IMR-90 (cell line): ENCODE results near the gene SLC44A1. TPM values are rescaled to one million over a fixed set of nuclear protein-coding genes. Genes with fewer than 3 reads are reported as not detected.

Experiments used
- ATAC-seq: fragments of 200-7000 bp; cut with Tn5 transposase; 2 replicates; pipeline ENCODE4 v1.9.1; 2020; ENCODE audit warnings: low read depth, mild to moderate bottlenecking, moderate library complexity
- BruUV-seq: library from RNA; stranded (reverse); fragments of 400-500 nt; replicated peaks from 2 replicates; lab custom pipeline; 2021; lab: Mats Ljungman, UMichigan
- CTCF ChIA-PET: fragments of 300-600 bp; formaldehyde crosslinking; extraction: SDS; loops from one replicate; lab custom pipeline; 2021; ENCODE audit warnings: antibody characterized with exemption; lab: Yijun Ruan, JAX
- POLR2A ChIA-PET: fragments of 300-600 bp; sonication (Branson Sonifier 250); formaldehyde crosslinking; loops from one replicate; lab custom pipeline; 2022; ENCODE audit warnings: antibody characterized with exemption; ENCODE audit not compliant: unreplicated experiment; lab: Charles Lee
- DNase-seq: peaks from one replicate; pipeline ENCODE4 v3.0.0; 2013
- H2AFZ ChIP-seq: replicated peaks from 2 replicates; pipeline ENCODE3; 2013; ENCODE audit warnings: low read length, mild to moderate bottlenecking; ENCODE audit not compliant: poor library complexity
- H2AK5ac ChIP-seq: 2 replicates; pipeline ENCODE4 v1.6.1; 2013; ENCODE audit warnings: low read depth, low read length, inconsistent platforms
- H2AK9ac ChIP-seq: replicated peaks from 2 replicates; pipeline ENCODE3; 2013; ENCODE audit warnings: mild to moderate bottlenecking, low read depth, low read length, moderate library complexity; ENCODE audit not compliant: poor library complexity
- H2BK120ac ChIP-seq: 2 replicates; pipeline ENCODE4 v1.6.1; 2013; ENCODE audit warnings: low read depth, low read length, inconsistent platforms
- H2BK15ac ChIP-seq: 3 replicates; pipeline ENCODE4 v1.6.1; 2013; ENCODE audit warnings: low read depth, low read length, inconsistent platforms
- H2BK20ac ChIP-seq: 2 replicates; pipeline ENCODE4 v1.6.1; 2013; ENCODE audit warnings: low read depth, mild to moderate bottlenecking, inconsistent platforms, low read length, moderate library complexity
- H2BK5ac ChIP-seq: 2 replicates; pipeline ENCODE4 v1.6.1; 2013; ENCODE audit warnings: mild to moderate bottlenecking, low read depth, low read length, inconsistent platforms; ENCODE audit not compliant: poor library complexity, severe bottlenecking
- H3K14ac ChIP-seq: replicated peaks from 2 replicates; pipeline ENCODE4 v1.6.1; 2013; ENCODE audit warnings: low read depth, low read length, inconsistent platforms
- H3K18ac ChIP-seq: 2 replicates; pipeline ENCODE4 v1.6.1; 2013; ENCODE audit warnings: low read depth, low read length, control low read depth
- H3K23ac ChIP-seq: 2 replicates; pipeline ENCODE4 v1.6.1; 2013; ENCODE audit warnings: low read depth, low read length, inconsistent platforms
- H3K27ac ChIP-seq: 2 replicates; pipeline ENCODE4 v1.5.1; 2013; ENCODE audit warnings: mild to moderate bottlenecking, control low read depth, low read length; ENCODE audit not compliant: insufficient read depth
- H3K27me3 ChIP-seq: 2 replicates; pipeline ENCODE4 v1.6.1; 2013; ENCODE audit warnings: low read length; ENCODE audit not compliant: control insufficient read depth, insufficient read depth
- H3K36me3 ChIP-seq: 2 replicates; pipeline ENCODE4 v1.6.1; 2013; ENCODE audit warnings: low read length, mixed read lengths; ENCODE audit not compliant: control insufficient read depth, insufficient read depth
- H3K4ac ChIP-seq: 2 replicates; pipeline ENCODE4 v1.6.1; 2013; ENCODE audit warnings: low read depth, low read length, inconsistent platforms
- H3K4me1 ChIP-seq: 2 replicates; pipeline ENCODE4 v1.6.1; 2013; ENCODE audit warnings: low read length, mixed read lengths; ENCODE audit not compliant: control insufficient read depth, insufficient read depth
- H3K4me2 ChIP-seq: 2 replicates; pipeline ENCODE4 v1.6.1; 2013; ENCODE audit warnings: low read depth, mild to moderate bottlenecking, control low read depth, low read length, moderate library complexity
- H3K4me3 ChIP-seq: 2 replicates; pipeline ENCODE4 v1.5.1; 2013; ENCODE audit warnings: low read depth, mild to moderate bottlenecking, control low read depth, low read length, moderate library complexity; ENCODE audit not compliant: insufficient read depth
- H3K56ac ChIP-seq: 2 replicates; pipeline ENCODE4 v1.6.1; 2013; ENCODE audit warnings: low read length, inconsistent platforms; ENCODE audit not compliant: insufficient read depth; ENCODE audit errors: extremely low read depth
- H3K79me1 ChIP-seq, 2 experiments: 2 replicates each; pipeline ENCODE4 v1.6.1; 2013; ENCODE audit warnings: low read length in 2 of 2, inconsistent platforms in 1 of 2, low read depth in 1 of 2
- H3K9ac ChIP-seq: 2 replicates; pipeline ENCODE4 v1.6.1; 2013; ENCODE audit warnings: low read depth, low read length, control low read depth
- H3K9me1 ChIP-seq: 2 replicates; pipeline ENCODE4 v1.6.1; 2013; ENCODE audit warnings: low read length, inconsistent platforms; ENCODE audit not compliant: insufficient read depth
- H3K9me3 ChIP-seq: 2 replicates; pipeline ENCODE4 v1.6.1; 2013; ENCODE audit warnings: low read length; ENCODE audit not compliant: control insufficient read depth, insufficient read depth
- H4K20me1 ChIP-seq: 2 replicates; pipeline ENCODE4 v1.6.1; 2013; ENCODE audit warnings: low read length, inconsistent platforms; ENCODE audit not compliant: insufficient read depth
- H4K5ac ChIP-seq: 2 replicates; pipeline ENCODE4 v1.6.1; 2013; ENCODE audit warnings: mild to moderate bottlenecking, low read depth, low read length, control low read depth
- H4K8ac ChIP-seq, 2 experiments: 2 replicates each; pipeline ENCODE4 v1.6.1; 2013; ENCODE audit warnings: low read depth in 2 of 2, low read length in 2 of 2, control low read depth in 1 of 2, inconsistent platforms in 1 of 2
- H4K91ac ChIP-seq: 2 replicates; pipeline ENCODE4 v1.6.1; 2013; ENCODE audit warnings: low read depth, low read length, inconsistent platforms; ENCODE audit not compliant: insufficient read depth
- BHLHE40 ChIP-seq: fragments of 150-350 bp; IDR thresholded peaks from 2 replicates; pipeline ENCODE4 v1.6.1; 2016; ENCODE audit warnings: mild to moderate bottlenecking, low read depth, low read length
- CEBPB ChIP-seq: IDR thresholded peaks from 2 replicates; pipeline ENCODE4 v1.6.1; 2012; ENCODE audit warnings: low read depth, low read length, improper control_type of control experiment
- CTCF ChIP-seq: conservative IDR thresholded peaks from 2 replicates; pipeline ENCODE4 v1.5.1; 2012; ENCODE audit warnings: mild to moderate bottlenecking, low read depth, low read length, improper control_type of control experiment
- ELK1 ChIP-seq: fragments of 150-350 bp; IDR thresholded peaks from 2 replicates; pipeline ENCODE4 v1.6.1; 2016; ENCODE audit warnings: low read depth, mild to moderate bottlenecking, low read length, moderate library complexity, borderline replicate concordance
- FOS ChIP-seq: fragments of 150-350 bp; IDR thresholded peaks from 2 replicates; pipeline ENCODE4 v1.6.1; 2016; ENCODE audit warnings: low read depth, low read length
- MXI1 ChIP-seq: IDR thresholded peaks from 2 replicates; pipeline ENCODE4 v1.6.1; 2012; ENCODE audit warnings: low read depth, mild to moderate bottlenecking, low read length, moderate library complexity, borderline replicate concordance
- NFE2L2 ChIP-seq: fragments of 150-350 bp; IDR thresholded peaks from 2 replicates; pipeline ENCODE4 v1.6.1; 2016; ENCODE audit warnings: low read depth, mild to moderate bottlenecking, low read length
- POLR2A ChIP-seq: IDR thresholded peaks from 2 replicates; pipeline ENCODE4 v1.6.1; 2012; ENCODE audit warnings: mild to moderate bottlenecking, low read depth, low read length
- RAD21 ChIP-seq: IDR thresholded peaks from 2 replicates; pipeline ENCODE4 v1.6.1; 2012; ENCODE audit warnings: low read length, improper control_type of control experiment
- RCOR1 ChIP-seq: IDR thresholded peaks from 2 replicates; pipeline ENCODE4 v1.6.1; 2012; ENCODE audit warnings: mild to moderate bottlenecking, low read length, improper control_type of control experiment; ENCODE audit not compliant: insufficient replicate concordance
- WGBS, 2 experiments: methylation state at CpG; one replicate each; pipeline versions ENCODE4 v1.1.5 to v1.1.7; 2013; ENCODE audit warnings: missing lambda C conversion rate in 2 of 2; ENCODE audit not compliant: insufficient read length in 1 of 2; ENCODE audit errors: extremely low coverage in 2 of 2; 5-methylcytosine and 5-hydroxymethylcytosine counted together
- dilution Hi-C: fragments of 300-500 bp; cut with HindIII; formaldehyde crosslinking; loops from one replicate; pipeline ENCODE4 v1.14.3; 2018; ENCODE audit warnings: low sequenced_read_pairs; ENCODE audit not compliant: unreplicated experiment
- in situ Hi-C: fragments of 300-500 bp; cut with MboI; formaldehyde crosslinking; loops from 3 replicates; pipeline ENCODE4 v1.14.3; 2019; ENCODE audit warnings: low sequenced_read_pairs, inconsistent platforms, mixed read lengths
- intact Hi-C: fragments of 100-400 bp; cut with micrococcal nuclease; formaldehyde crosslinking; loops from 2 replicates; pipeline ENCODE4 v1.10.0; 2022
- polyA plus RNA-seq, 3 experiments: library from polyadenylated mRNA; depleted of rRNA; stranded (reverse); fragments of >200 nt; gene quantifications; 2 replicates each; pipeline ENCODE4 v1.2.3, GENCODE V29; 2012; ENCODE audit warnings: low replicate concordance in 1 of 3
- total RNA-seq: library from RNA; depleted of rRNA; stranded (reverse); fragments of >200 nt; gene quantifications from 2 replicates; pipeline ENCODE4 v1.2.3, GENCODE V29; 2012

The SLC44A1 gene
- total and polyA plus RNA-seq, 2 of the 4 experiments (the other 2 are of a cell fraction), result 5.2 to 21.7 TPM

- dilution Hi-C loops, result no loop called here
Observed at GRCh38 chr9:105296445-105296844, 52.0 kb downstream of the SLC44A1 start.

More at GRCh38 chr9:105296445-105296844, 52.0 kb downstream of the SLC44A1 start:
- ChIA-PET CTCF (no interaction called here), POLR2A (no interaction called here)
- H4K20me1 ChIP-seq, result no peaks in the 10 kb centered on the region
- H2AFZ ChIP-seq, result no peak overlapping the region
- no peak overlapping the region for H4K91ac ChIP-seq
- H3K36me3 ChIP-seq, result no peaks in the 10 kb centered on the region
- H3K9me1 ChIP-seq, result peaks cover 6% of the 10 kb centered on the region; the same call in 1 of the 2 replicates
- H3K23ac ChIP-seq, result peak overlapping the region; percentile 68; the same call in 1 of the 2 replicates
- peak overlapping the region in 1 of 2 experiments; percentile 46; a peak in 2 of 4 replicates for H4K8ac ChIP-seq
- H3K4me1 ChIP-seq, result peaks cover 19% of the 10 kb centered on the region
- peak overlapping the region; percentile 4 for H3K14ac ChIP-seq
- peak overlapping the region; percentile 61; the same call in 1 of the 2 replicates for H3K4me2 ChIP-seq
- ATAC-seq (peak; percentile 5; the same call in 1 of the 2 replicates), DNase-seq (no peak)
- BruUV-seq, result no TSS peak
- no peak overlapping the region for H2AK9ac ChIP-seq
- H2BK120ac ChIP-seq, result peak overlapping the region; percentile 69
- H3K4ac ChIP-seq, result peak overlapping the region; percentile 38; the same call in 1 of the 2 replicates
- H2BK5ac ChIP-seq, result peak overlapping the region; percentile 96
- in situ Hi-C loops (no loop called here), intact Hi-C loops (loop anchor here (5.0 kb wide), 1 partner anchor 36 kb away; no protein-coding TSS in a partner anchor)
- WGBS, 2 experiments, result no CpG with 5 or more reads among the region's 1 CpG
- TF ChIP-seq RAD21, result no peak
- TF ChIP-seq NFE2L2, result no peak
- TF ChIP-seq CEBPB, result no peak
- TF ChIP-seq FOS, result no peak
- TF ChIP-seq BHLHE40, result no peak
- no peak for TF ChIP-seq ELK1
- no peak for TF ChIP-seq RCOR1
- TF ChIP-seq POLR2A, result no peak
- no peak for TF ChIP-seq CTCF
- no peak for TF ChIP-seq MXI1
- peak overlapping the region; percentile 61 for H3K18ac ChIP-seq
- H3K27me3 ChIP-seq, result no peaks in the 10 kb centered on the region
- H3K9me3 ChIP-seq, result no peaks in the 10 kb centered on the region
- no peak overlapping the region for H3K4me3 ChIP-seq
- H4K5ac ChIP-seq, result peak overlapping the region; percentile 45; the same call in 1 of the 2 replicates
- no peak overlapping the region for H2AK5ac ChIP-seq
- no peak overlapping the region for H3K56ac ChIP-seq
- H3K9ac ChIP-seq, result no peak overlapping the region
- H3K27ac ChIP-seq, result peak overlapping the region; percentile 20; the same call in 1 of the 2 replicates
- peak overlapping the region; percentile 11; the same call in 1 of the 2 replicates for H2BK20ac ChIP-seq
- H3K79me1 ChIP-seq, result peaks cover 9 to 18% of the 10 kb centered on the region in 2 experiments
- H2BK15ac ChIP-seq, result 0 out of 3 replicates have a peak overlapping the region, but pooled peaks have one; percentile 79
